Mucosa of gallbladder (tissue), 1 donor: Measurements from ENCODE around the gene LAMA2. TPM values are rescaled to one million over a fixed set of nuclear protein-coding genes. Genes with fewer than 3 reads are reported as not detected.

Source experiments
- DNase-seq: peaks from one replicate; pipeline ENCODE4 v3.0.0-alpha.2; 2020; ENCODE audit warnings: low spot score
- total RNA-seq: library from RNA; stranded (reverse); gene quantifications from one replicate; pipeline ENCODE4 v1.2.1, GENCODE V29; 2021
- donor health status: DM: no; HTN: no; CAD: no.

LAMA2 gene
- total RNA-seq, 1 donor from 2014 or later: 35.3 TPM

DNA sequence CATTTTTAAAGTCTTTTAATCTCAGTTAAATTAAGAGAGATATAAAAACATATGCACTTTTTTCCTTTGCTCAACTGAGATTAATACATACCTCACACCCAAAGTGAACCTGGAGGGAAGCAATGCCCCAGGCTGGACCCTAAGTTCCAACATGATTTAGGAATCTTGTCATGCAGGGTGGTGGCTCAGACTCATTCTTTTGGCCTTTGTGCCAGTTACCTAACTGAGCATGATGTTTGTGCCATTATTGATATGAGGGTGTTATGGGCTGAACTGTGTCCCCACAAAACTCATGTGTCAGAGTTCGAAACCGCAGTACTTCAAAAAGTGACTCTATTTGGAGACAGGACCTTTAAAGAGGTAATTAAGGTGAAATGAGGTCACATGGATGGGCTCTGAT is 639.0 kb downstream of the LAMA2 start:
- no peak for DNase-seq

DNA sequence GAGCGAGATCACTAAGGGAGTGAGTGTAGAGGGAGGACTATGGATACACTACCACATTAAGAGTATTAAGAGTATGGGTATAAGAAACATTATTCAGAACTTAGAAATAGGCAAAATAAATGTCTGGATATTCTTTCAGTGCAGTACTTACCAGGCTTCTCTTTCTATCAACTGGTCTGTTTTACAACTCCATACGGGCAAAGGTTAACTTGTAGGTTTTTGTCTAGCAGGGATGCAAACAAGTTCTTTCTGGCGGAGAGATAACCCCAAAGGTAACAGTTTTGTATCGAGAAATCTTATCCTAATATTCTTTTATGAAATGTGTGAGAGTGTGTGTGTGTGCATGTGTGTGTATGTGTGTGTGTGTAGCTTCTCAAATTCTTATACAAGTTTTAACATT is 640.9 kb downstream of the LAMA2 start:
- DNase-seq: no peak

DNA sequence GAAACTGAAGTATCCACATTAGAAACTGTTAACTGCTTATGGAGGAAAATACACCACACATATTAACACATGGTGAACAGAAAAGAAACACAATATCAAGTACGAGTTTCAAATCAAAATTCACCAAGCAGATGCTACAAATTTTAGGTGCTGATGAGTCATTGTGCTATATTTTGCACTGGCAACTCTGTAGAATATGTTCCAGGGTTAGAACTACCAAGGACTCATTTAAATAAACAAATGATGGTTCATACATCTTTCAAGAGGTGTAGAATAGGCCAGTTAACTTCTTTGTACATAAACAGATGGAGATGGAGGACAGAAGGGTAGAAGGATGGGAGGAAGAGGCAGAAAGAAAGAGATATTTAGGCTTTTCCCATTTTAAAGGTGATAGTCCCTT is 642.1 kb downstream of the LAMA2 start:
- DNase-seq: no peak

DNA sequence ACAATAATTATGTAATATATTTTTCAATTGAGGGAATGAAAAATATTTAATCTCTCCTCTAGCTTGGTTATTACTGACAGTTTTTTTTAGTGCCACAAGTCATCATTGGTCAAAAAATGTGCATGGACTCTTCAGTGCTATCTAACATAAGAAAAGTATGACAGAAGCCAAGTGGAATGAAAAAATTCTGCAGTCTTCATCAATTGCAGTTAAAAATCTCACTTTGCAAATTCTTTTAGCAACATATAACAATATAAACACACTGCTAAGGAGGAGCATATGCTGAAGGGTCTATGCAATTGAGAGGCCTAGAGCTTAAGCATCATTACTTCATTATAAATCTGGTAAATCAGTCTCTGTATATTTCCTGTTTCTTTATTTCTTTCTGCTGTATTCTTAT is 652.0 kb downstream of the LAMA2 start:
- DNase-seq: no peak

DNA sequence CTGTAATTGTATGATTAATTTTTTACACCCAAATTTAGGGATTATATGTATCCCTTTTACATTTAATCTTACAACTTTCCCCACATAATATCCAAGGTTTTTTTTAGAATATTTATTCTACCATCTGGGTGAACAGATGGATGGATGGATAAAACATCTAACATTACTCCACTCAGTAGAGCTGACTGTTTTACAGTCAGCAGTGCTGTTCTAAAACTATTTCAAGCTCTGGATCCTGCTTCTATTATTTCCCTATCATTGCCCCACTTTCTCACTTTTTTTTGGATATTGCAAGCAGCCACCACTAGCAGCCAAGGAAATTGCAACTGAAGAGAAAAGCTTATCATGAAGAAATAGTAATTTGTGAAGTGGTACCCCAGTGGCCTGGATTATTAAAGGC is 653.3 kb downstream of the LAMA2 start:
- DNase-seq: no peak

DNA sequence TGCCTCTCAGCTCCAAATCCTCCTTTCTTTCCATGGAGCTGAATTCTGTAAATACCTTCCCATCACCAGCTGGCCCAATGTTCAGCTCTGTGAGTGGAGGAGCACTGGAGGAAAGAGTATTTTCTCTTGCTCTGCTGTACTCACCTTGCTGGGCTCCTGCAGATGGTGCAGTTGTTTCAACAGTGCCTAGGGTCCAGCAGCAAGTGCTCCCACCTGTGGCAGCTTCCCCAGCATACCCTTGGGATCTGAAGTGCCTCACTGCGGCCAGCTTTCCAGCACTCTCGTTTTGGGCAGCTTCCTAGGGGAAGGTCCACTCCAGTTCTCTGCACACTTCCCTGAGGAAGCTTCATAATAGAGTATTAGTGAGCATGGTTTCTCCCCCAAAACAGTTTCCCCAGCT is 656.1 kb downstream of the LAMA2 start:
- no peak for DNase-seq

DNA sequence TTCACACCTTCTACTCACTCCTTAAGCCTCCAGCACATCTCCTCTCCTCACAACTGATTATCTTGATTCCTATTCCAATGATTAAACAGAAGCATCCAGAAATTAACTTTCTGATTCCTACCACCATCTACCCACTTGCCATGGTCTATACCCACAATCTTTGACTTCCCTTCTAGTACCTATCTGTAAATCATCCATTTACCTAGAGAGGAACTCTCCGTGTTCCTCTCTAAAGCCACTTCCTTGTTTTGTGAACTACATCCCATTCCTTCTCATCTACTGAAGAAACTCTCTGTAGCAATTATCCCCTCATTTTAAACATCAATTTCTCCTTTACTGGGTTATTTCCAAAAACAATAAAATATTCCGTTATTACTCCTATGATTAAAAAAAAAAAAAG is 659.8 kb downstream of the LAMA2 start:
- no peak for DNase-seq

DNA sequence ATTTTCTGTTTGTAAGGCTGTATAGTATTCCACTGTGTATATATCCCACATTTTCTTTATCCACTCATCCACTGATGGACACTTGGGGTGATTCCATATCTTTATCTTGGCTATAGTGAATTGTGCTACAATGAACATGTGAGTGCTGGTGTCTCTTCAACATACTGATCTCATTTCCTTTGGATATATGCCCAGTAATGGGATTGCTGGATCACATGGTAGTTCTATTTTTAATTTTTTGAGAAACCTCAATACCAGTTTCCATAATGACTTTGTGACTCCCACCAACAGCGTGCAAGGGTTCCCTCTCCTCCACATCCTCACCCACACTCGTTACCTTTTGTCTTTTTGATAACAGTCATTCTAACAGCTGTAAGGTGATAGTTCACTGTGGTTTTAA is 661.0 kb downstream of the LAMA2 start:
- no peak for DNase-seq

DNA sequence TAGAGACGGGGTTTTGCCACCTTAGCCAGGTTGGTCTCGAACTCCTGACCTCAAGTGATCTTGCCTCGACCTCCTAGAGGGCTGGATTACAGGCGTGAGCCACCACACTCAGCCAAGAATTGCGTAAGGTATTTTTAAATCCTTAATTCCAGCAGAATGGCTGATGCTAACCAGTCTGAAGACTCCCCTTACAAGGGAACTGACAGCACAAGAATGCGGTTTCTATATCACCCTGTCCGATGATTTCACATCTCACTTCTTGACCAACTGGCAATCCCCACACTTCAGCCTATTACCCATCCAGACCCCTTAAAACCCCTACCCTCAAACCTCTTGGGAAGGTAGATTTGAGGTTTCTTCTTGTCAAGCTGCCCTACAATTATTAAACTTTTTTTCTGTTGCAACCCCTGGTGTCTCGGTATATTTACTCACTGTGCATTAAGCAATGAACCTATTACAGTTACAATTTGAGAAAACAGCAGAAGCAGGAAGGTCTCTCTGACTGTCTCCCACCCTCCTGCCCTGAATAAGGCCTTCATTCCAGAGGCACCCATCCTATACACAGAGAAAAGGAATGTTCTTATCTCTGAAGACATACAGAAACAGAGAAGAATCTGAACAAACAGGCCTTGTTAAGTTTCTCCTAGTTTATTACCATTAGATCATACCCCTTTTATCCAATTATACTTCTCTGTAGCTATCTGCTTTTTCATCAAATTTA is 662.1 kb downstream of the LAMA2 start:
- DNase-seq: no peak

DNA sequence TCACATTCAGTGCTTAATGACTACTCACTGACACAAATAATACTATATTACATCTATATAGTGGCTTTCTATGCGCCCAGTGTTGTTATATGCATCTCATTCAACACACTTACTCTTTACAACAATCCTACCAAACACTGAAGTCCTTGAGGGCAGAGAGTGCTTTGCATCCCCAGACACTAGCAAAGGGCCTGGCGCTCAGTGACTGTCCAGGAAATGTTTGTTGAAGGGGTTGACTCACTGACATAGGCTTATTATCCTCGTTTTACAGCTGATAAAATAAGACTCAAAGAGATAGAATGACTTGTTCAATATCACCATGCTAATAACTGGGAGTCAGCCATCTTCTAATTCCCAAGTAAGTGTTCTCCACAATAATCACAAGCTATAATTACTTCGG is 663.8 kb downstream of the LAMA2 start:
- DNase-seq: no peak

DNA sequence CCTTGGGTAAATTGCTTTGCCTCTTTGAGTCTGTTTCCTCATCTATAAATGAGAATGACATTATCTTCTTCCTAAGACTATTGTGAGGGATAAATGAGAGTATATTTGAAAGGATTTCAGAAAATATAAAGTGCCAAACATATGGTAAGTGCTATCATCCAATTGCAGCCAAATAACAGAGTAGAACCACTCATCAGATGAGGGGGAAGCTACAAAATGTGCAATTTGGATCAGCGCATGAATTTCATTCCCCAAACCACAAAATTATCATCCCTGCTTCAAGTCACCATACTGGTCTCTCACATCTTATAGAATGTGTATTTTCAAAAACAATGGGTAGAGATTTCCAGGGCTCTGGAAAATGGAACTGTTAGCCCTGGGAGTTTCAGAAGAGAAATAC is 668.5 kb downstream of the LAMA2 start:
- no peak for DNase-seq

DNA sequence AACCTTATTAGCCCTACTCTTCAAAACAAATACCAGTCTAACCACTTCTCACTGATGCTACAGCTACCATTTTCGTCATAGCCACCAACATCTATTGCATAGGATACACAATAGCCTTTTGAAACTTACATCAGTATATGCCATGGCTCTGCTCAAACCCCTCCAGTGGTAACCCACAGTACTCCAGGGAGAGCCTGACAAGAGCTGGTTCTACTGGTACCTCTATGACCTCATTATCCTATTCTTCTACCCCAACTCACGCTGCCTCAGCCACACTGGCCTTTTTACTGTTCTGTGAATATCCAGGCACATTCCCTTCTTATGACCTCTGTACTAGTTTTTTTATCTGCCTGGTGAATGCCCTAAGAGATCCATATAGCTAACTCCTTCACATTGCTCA is 669.5 kb downstream of the LAMA2 start:
- no peak for DNase-seq

DNA sequence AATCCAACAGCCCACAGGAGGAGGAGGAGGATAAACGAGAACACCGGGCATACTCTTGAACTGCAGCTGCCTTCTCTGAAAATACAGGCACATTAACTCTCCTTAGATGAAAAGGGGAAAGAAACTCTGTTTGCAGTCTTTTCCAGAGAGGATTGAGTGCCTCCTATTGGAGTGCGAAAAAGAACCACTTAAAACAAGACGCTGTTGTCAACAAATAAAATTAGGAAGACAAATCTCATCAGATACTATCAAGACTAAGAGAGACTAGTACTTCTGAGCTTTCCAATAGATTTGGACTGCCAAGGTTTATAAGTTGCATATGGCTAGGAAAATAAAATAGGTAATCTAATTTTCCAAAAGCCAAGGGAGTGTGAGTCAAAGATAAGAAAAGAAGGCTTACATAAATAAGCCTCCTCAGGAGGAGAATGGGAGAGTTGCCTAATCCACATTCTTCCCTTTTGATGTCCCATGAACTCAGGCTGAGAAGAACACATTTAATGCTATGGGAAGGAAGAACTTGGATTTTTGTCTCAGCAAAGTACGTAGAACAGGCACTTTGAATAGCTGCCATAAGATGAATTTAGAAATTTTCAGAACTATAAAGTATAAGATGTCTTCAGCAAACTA is 672.4 kb downstream of the LAMA2 start:
- no peak for DNase-seq

DNA sequence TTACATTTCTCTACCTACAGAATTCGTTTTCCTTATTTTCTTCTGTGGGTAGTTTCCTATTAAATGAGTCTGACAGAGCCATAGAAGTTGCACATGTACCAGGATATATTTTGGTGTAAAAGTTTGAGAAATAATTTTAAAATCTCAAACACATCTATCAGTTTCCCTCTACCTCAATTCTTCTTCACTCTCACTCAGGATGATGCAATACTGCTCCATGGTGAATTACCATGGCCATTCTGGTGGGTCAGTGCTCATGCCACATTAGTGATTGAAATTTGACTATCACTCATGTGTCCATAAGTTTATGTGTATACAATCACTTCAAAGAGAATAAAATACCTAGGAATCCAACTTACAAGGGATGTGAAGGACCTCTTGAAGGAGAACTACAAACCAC is 675.3 kb downstream of the LAMA2 start:
- no peak for DNase-seq

DNA sequence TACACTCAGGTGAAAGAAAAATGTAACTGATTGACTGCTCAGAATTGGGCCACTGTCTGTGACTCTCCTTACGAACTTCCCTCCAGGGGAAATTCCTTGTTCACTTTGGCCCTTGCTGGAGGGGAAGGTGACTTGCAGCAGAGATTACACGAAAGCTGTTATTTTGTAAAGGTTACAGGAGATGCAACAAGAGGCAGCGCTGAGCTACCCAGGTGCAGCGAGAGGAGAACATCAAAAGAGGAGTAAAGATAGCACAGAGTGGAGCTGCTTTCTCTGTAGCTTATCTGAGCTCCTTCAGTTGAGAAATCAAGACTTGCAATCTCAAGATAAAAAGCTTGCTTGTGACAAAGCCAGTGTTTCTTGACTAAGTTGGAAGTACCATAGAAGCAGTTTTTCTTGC is 682.4 kb downstream of the LAMA2 start:
- no peak for DNase-seq

DNA sequence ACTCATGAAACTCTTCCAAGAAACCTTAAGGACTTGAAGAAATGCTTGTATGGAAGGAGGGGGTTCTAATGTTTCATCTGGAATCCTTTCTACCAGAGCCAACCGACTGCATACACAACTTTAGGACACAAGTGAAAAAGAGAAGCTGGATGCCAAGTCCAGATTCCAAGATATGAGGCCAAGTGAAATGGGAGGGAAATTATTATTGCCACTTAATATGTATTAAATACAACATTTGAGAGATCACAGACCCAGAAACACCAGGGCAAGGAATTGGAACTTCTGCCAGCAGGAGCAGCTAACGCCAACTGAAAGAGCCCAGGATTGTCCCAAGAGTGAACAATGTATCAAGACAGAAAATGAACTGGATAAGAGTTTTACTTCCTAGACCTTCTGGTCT is 682.9 kb downstream of the LAMA2 start:
- DNase-seq: no peak
